ENCODE results near the gene EXOG.

DNA sequence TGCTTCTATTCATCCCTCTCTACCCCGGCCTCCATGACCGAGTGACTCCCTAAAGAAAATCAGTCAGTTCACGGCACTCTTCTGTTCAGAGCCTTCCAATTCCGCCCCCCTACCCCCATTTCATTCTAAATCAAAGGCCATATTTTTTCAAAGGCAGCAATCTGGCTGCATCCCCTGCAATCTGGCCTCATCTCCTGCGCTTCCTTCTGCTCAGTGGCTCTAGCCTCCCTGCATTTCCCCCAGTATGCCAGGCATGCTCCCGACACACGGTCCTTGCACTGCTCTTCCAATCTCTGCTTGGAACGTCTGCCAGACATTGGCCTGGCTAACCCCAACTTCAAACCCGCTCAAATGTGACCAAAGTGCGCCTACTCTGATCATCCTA is 67.7 kb downstream of the EXOG start:
- TF ChIP-seq, protein P1, sequence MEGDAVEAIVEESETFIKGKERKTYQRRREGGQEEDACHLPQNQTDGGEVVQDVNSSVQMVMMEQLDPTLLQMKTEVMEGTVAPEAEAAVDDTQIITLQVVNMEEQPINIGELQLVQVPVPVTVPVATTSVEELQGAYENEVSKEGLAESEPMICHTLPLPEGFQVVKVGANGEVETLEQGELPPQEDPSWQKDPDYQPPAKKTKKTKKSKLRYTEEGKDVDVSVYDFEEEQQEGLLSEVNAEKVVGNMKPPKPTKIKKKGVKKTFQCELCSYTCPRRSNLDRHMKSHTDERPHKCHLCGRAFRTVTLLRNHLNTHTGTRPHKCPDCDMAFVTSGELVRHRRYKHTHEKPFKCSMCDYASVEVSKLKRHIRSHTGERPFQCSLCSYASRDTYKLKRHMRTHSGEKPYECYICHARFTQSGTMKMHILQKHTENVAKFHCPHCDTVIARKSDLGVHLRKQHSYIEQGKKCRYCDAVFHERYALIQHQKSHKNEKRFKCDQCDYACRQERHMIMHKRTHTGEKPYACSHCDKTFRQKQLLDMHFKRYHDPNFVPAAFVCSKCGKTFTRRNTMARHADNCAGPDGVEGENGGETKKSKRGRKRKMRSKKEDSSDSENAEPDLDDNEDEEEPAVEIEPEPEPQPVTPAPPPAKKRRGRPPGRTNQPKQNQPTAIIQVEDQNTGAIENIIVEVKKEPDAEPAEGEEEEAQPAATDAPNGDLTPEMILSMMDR (conservative IDR thresholded peaks at IDR 0.05 in 1 of 2, IDR thresholded peaks at IDR 0.05 in 1 of 2; ENCODE audit: low read depth in 1 of 2, low read length in 2 of 2) = no peak
- TF ChIP-seq EZH2 (IDR thresholded peaks at IDR 0.05; ENCODE audit: low read length, missing control alignments) = no peak

Measured in fibroblast of lung (primary cell).